ENCODE data around the gene C1orf167. TPM values are rescaled to one million over a fixed set of nuclear protein-coding genes. Genes with fewer than 3 reads are reported as not detected.

Gene C1orf167
- polyA plus RNA-seq, 1 of the 3 experiments (the other 2 are of a cell fraction) = 0.10 TPM

- TF ChIP-seq MEF2A (IDR thresholded peaks at IDR 0.05; ENCODE audit: borderline replicate concordance, low read depth) (no peak), CTCF (IDR thresholded peaks at IDR 0.05) (no peak), RAD21 (IDR thresholded peaks at IDR 0.05; ENCODE audit: low read length) (no peak), TAF1 (IDR thresholded peaks at IDR 0.05; ENCODE audit: borderline replicate concordance, low read depth, low read length) (no peak), GATA2 (CRISPR knock-in tag; IDR thresholded peaks at IDR 0.05) (no peak)
Observed at GRCh38 chr1:11738783-11739182, 23.2 kb upstream of the C1orf167 start (continued).

- Histone ChIP-seq H3K4me3 (ENCODE audit: low read depth in 2 of 2, low read length in 1 of 2) (no peak overlapping the region), H3K4me2 (no peak overlapping the region), H3K4me1 (ENCODE audit: control insufficient read depth in 1 of 2, insufficient read depth in 2 of 2, low read depth in 1 of 2, low read length in 1 of 2) (peaks cover 0 to 18% of the 10 kb centered on the region in 2 experiments; a peak in 2 of 4 replicates), H3F3A (replicated peaks; ENCODE audit: insufficient read depth) (peaks cover 2% of the 10 kb centered on the region), H3K27ac (ENCODE audit: low read depth in 2 of 2, low read length in 1 of 2) (peak overlapping the region in 1 of 2 experiments; percentile 4; a peak in 1 of 4 replicates), H3K9ac (no peak overlapping the region), H3K27me3 (ENCODE audit: insufficient read depth) (no peaks in the 10 kb centered on the region), H3K9me2 (no peaks in the 10 kb centered on the region), H3K36me3 (replicated peaks in 1 of 2; ENCODE audit: control insufficient read depth in 1 of 2, insufficient read depth in 2 of 2, low read length in 1 of 2) (no peaks in the 10 kb centered on the region), H4K20me1 (ENCODE audit: insufficient read depth) (no peaks in the 10 kb centered on the region), H2AFZ (ENCODE audit: low read depth) (no peak overlapping the region), H3K9me3 (no peaks in the 10 kb centered on the region), H3K79me2 (ENCODE audit: insufficient read depth) (peaks cover 10% of the 10 kb centered on the region; the same call in 1 of the 2 replicates)
- DNase-seq = no peak
- POLR2A ChIA-PET = no interaction called here
- 77% methylated on average over 13 of the region's 15 CpGs for WGBS (ENCODE audit: low lambda C conversion rate)
- TF ChIP-seq SIN3A (IDR thresholded peaks at IDR 0.05; ENCODE audit: borderline replicate concordance, low read depth, low read length) = no peak
- TF ChIP-seq EP300 (IDR thresholded peaks at IDR 0.05; ENCODE audit: borderline replicate concordance in 1 of 2, low read depth in 1 of 2, low read length in 1 of 2) = no peak
- TF ChIP-seq FOXJ3 (CRISPR knock-in tag; IDR thresholded peaks at IDR 0.05) = no peak
- TF ChIP-seq ZBTB33 (IDR thresholded peaks at IDR 0.05; ENCODE audit: borderline replicate concordance, low read depth) = no peak
- no peak for TF ChIP-seq CTCF (IDR thresholded peaks at IDR 0.05)
- TF ChIP-seq EZH2phosphoT487 (IDR thresholded peaks at IDR 0.05; ENCODE audit: borderline replicate concordance, low read depth) = no peak
- CTCF ChIA-PET = interaction anchor here (1.2 to 2.7 kb wide), 2 partner anchors 21 kb away, joined by 3 to 10 read pairs; no protein-coding TSS in a partner anchor
Observed at GRCh38 chr1:11740258-11741192, 21.5 kb upstream of the C1orf167 start.

Data from SK-N-SH (cell line).